NCI-H82 treated with DMSO at 0.1 percent for 48 hours (cell line): ENCODE data around the gene NOX3.
"Not testable (repeated sequence)": the region's sequence is repeated elsewhere in the genome, so short reads cannot be mapped to it uniquely, and the experiment has no call there.

Source experiments
- DNase-seq: peaks from one replicate; lab custom pipeline; 2025; ENCODE audit not compliant: unreplicated experiment; lab: John Stamatoyannopoulos, UW

The NOX3 gene, protein sequence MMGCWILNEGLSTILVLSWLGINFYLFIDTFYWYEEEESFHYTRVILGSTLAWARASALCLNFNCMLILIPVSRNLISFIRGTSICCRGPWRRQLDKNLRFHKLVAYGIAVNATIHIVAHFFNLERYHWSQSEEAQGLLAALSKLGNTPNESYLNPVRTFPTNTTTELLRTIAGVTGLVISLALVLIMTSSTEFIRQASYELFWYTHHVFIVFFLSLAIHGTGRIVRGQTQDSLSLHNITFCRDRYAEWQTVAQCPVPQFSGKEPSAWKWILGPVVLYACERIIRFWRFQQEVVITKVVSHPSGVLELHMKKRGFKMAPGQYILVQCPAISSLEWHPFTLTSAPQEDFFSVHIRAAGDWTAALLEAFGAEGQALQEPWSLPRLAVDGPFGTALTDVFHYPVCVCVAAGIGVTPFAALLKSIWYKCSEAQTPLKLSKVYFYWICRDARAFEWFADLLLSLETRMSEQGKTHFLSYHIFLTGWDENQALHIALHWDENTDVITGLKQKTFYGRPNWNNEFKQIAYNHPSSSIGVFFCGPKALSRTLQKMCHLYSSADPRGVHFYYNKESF

DNA sequence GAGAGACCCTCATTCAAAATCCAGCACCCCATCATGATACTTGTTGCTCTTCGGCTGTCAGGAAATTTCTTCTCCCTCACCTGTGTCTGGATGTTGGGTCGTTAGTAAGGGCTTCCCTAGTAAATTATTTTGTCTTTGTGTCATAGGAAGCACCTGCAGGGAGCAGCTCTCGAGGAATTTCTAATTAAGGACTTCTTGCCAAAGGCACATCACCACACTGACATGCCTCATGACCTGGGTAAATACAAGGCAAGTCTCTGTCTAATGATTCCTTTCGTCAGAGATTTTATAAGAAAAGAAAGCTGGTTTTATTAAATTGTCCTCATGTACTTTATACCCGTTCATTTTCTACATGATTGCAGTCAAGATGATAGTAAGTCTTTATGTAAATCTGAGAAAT lies at the start of gene NOX3:
Gene NOX3 (minus strand): TSS at position 74 of the 400 bp plus-strand sequence. CDS start 39 bp downstream, at position 35.
- no peak for DNase-seq

DNA sequence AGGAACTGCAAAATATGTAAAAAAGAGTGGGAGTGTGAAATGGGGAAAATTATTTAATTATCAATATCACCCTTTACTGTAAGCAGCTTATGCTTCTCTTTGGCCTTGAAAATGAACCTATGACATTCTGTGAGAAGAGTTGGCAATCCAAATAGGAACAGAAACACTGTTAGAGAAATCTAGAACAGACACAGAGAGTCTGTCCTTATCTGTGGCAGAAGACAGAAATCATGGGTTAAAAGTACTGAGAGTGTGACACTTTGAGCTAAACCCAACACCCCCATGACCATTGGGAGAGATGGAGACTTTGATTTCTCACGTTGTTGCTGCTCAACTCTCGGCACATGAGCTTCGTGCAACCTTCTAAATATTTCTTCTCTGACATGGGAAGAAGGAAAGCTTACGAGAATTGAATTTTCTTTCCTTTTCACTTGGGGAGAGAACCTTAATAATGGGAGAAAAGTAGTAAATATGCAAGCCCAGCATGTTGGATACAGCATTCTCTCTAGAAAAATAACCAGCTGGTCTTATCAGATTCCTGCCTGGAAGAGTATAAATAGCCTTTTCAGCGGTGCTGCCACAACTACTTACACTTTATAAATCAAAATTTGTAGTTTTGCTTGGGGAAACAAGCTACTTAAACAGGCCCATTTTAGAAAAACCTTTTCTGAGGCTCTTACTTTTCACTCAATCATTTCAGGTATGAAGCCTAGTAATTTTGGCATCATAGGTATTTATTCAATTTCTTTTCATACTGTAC lies 49.4 kb upstream of the NOX3 start:
- DNase-seq = no peak

DNA sequence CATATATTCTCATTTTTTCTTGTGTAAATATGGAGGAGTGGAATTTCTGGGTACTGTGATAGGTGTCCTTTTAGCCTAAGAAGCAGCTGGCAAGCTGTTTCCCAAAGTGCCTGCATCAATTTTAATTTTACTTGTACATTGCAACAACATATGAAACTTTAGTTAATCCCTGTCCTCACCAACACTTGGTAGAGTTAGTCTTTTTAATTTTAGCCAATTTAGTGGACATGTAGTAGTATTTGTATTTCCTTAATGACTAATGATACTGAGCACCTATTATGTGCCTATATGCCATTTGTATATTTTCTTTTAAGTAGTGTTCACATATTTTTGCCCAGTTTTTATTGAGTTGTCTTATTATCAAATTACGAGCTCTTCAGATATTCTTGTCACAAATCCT lies 46.8 kb upstream of the NOX3 start:
- no peak for DNase-seq

DNA sequence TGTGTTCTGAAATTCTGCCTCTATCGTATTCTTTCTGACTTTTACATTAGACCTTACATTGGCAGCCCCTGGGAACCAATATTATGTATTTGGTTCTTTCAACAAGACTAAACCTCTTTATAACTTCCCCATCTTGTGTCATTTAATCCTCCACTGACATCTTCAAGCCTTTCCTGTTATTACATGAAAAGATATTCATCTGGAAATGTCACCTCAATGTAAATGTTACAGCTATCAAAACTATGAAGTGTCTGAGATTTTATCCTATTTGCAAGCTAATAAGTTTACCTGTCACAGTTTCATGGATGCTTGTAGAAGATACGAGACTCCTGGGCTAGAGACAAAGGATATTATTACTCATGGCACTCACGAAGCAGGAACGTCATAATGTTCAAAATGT lies 43.9 kb upstream of the NOX3 start:
- no peak for DNase-seq

DNA sequence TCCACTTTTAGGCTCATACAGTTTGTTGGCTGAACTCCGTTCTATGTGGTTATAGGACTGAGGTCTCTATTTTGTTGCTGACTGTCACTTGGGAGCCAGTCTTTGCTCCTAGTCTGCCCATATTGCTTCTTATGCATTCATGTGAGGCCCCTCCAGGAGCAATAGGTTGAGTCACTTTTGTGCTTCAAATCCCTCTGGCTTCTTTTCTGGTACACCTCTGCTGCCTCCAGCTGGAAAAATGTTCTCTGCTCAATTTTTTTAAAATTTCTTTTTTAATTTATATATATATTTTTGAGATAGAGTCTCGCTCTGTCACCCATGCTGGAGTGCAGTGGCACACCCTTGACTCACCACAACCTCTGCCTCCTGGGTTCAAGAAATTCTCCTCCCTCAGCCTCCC lies 42.7 kb upstream of the NOX3 start:
- no peak for DNase-seq

DNA sequence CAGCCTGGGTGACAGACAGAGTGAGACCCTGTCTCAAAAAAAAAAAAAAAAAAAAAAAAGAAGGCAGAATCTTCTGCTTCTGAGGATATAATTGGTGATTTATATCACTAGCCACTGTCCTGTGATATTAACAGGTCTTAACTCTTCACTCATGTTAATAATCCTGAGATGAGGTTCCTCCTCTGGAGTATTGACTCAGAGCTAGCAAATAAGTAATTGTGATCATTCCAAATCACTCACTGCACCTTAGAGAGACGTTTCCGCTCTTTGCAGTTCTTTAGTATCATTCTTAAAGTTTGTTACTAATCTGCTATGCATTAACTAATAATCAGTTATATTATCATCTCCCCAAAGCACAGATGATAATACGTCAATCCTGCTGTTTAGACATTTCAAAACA lies 41.6 kb upstream of the NOX3 start:
- no peak for DNase-seq

DNA sequence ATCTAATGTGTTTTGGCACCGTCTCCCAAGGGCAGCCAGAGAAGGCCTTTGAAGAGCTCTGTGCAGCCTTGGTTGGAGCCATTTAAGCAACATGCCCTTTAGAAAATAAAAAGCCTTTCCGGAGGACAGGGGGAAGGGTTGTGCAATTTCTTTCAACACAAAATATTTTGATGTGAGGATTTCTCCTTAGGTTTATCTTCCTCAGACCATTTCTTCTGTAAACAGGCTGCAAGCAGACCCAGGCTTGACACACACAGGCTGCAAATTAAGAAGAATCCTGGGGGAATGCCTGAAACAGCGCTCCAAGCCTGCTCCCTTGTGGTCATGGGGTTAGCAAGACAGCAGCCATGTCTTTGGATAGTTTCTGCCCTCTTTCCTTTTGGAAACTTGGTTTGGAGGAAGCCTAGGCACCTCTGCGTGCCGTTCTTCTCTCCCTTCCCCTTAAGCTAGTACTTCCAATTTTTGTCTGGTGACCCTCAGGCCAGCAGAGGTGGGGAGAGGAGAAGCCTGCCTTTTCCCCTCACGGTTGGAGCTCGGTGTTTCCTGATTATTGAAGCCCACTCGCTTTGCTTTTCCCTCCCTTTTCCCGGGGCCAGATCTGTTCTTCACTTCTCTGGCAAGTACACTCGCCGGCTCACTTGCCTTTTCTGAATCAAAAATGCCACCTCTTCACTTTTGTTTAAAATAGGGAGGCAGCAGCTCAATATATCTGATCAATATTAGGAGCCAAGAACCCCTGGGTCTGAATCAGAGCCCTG lies 39.6 kb upstream of the NOX3 start:
- DNase-seq = no peak

DNA sequence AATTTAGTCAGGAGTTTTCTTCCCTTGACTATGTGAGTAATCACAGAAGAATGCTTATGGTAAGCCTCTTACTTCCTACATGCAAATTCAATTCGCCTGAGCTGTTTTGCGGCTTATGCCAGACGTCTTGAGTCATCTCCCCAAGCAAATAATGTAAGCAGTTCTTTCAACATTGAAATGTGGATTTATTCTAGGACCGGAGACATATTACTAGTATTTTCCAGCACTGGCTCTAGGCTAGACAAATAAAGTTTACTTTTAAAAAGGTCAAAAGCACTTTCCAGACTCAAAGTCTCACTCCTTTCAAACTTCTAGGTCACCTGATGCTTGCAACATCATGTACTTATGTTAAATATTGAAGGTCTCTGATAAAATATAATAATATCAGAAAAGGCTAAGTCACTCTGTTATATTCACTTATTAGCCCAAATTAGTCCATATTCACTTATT lies 38.1 kb upstream of the NOX3 start:
- DNase-seq = no peak

DNA sequence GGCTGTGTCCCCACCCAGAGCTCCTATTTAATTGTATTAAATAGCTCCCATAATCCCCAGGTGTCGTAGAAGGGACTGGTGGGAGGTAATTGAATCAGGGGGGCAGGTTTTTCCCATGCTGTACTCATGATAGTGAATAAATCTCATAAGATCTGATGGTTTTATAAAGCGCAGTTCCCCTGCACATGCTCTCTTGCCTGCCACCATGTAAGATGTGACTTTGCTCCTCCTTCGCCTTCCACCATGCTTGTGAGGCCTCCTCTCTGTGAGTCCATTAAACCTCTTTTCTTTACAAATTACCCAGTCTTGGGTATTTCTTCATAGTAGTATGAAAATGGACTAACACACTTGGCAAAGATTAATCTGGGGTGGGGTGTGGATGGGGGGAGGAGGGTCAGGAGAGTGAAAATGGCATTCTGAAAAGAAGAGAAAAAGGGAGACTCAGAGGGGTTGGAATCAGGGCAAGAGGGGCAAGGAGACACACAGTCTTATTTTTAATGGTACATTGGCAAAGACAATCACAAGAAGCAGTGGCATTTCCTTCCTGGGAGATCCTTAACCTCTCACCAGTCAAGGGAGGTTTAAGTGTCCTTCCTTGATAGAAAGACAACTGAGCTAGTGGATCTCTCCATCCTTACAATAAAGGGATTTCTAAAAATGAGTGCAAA lies 37.5 kb upstream of the NOX3 start:
- DNase-seq = no peak

DNA sequence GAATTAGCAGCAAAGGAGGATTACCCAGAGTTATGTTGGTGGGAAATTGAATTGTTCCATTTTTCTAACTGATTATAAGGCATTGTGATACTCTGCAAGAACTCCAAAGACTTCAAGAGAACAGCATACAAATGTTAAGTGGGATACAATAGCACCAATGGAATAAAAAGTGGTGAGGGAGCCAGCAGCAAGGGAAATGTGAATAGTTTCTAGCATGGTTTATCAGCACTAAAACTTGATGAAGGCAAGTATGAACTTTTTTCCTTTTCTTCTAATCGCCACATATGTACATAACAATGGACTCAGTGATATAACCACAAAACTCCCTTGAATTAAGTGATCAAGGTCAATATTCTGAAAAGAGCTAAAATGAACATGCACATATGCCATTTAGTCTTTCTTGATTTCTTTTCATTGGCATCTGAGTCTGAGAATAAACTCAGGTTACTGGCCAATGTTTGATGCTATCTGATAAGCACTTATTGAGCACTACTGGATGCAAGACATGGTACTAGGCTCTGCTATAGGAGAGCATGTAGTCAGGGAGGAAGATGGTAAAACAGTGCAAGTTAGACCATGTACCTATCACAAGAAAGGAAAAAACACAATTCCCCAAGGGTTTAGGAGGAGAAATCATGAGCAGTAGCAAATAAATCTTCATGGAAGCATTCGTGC lies 36.6 kb upstream of the NOX3 start:
- no peak for DNase-seq

DNA sequence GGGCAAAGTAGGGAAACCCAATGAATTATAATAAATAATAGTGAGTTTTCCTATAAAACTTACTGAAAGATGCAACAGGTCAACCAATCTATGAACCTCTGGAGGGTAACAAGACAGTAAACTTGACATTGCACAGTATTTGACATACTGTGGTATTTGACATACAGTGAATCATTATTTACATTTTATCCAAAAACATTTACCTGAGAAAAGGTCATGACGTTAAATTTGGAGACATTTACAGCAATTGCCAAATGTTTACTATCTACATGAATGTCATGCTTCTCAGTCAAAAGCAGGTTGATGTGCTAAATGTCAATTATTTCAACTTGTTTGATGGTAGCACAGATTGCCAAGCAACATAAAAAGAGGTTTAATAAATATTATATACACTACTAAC lies 35.8 kb upstream of the NOX3 start:
- DNase-seq = no peak

DNA sequence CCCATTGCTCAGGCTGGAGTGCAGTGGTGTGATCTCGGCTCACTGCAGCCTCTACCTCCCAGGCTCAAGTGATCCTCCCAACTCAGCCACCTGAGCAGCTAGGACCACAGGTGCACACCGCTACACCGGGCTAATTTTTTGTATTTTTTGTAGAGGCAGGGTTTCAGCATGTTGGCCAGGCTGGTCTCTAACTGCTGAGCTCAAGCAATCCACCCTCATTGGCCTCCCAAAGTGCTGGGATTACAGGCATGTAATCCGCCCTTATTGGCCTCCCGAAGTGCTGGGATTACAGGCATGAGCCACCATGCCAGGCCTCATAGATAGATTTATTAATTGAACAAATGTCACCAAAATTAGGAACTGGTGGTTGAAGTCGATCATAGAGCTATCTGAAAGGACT lies 32.6 kb upstream of the NOX3 start:
- not testable (repeated sequence) for DNase-seq

DNA sequence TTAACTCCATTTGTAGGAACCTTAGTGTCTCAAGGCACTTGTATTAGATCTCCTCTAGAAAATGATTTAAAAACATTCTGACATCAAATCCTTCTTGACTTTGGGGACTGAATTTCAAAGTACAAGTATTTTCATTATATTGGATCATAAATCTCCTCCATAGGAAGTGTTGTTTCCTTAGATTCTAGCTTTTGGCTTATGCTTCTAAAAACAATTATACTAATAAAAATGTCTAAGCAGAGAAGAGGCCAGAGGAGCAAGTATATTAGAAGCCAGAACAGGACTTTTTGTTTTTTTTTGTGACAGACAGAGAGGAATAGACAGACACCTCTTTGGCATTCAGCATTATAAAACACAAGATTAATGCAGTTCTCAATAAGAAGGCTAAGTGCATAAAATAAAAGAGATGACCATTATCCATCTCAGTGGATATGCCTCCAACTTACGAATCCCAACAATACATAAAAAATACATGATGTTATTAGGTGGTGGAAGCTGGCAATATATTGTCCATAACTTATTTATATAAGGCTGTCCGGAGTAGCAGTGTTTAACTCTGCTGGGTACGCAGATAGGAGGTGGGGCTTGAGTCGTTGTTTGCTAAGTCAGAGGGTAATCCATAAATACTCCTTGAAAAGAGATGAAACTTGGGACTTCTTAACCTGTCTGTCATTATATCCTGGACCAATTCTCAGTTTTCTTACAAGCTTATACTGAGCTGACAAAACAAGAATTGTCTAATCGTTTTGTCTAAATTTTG lies 31.9 kb upstream of the NOX3 start:
- DNase-seq = no peak

DNA sequence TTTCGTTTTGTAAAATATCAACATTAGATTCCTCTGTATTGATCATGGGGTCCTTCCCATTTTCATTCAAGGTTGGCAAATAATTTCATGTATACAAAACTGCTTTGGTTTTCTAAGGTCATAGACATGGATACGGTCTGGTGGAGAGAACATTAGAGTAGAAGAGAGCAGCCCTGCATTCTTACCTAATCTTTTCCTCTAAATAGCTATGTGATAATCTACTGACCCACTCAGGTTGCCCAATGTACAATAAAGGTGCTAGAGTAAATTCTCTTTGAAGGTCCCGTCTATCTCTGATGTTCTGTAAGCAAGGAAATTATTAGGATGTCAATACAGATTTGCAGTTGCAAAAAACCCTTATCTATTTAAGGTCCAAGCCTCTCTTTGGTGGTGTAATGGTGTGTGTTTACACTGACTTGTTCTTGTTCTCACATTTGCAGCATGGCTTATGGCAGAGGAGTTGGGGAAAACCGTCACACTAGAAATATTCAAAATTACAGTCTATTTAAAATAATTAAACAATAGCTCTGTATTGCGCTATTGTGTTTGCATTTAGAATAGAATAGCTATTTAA lies 31.2 kb upstream of the NOX3 start:
- DNase-seq = no peak

DNA sequence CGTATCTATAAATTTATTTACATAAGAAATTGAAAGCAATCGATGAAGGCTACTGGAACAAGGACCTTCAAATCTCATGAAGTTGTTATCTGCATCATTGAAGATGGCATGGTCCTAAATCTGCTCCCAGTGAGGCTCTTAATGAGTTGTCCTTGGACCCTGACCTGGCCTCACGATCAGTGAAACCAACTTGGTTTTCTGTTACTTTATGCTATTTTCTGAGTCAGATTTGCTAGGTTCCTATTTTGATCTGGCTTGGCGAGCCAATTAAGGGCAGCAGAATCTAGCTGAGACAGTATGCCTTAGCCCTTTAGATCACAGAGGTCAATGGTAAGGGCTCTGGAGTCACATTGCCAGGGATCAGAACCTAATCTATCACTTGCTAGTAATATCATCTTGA lies 30.1 kb upstream of the NOX3 start:
- no peak for DNase-seq

DNA sequence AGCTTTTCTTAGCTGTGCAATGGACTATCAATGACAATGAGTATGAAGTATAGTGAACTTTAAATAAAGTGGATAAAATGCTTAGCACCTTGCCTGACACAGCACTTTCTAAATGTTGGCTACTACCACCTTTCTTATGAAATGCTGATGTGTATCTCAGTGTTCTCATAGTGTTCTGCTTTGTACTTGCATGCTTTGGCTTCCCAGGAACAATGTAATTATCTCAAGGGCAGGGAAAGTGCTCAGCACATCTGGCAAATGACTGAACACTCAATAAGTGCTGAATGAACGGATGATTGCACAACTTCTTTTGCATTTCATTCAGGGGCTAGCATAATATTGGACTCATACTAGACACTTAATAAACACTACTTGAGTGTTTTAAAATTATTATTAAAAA lies 28.2 kb upstream of the NOX3 start:
- no peak for DNase-seq

DNA sequence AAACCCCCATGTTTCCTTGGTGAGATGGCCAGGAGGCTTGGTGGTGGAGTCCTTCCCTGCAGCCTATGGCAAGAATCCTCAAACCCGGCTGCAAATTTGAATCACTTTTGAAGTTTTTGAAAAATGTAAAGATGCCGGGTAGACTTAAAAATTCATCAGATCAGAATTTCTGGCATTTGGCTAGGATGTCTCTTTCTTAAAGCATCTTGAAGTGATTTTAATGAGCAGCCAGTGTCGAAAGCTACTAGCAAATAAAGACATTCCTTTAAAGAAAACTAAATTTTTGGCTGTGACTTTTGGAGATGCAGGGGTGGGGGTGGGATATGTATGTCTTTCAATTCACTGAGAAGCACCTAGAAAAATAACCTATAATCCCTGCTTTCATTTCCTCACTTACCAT lies 25.6 kb upstream of the NOX3 start:
- no peak for DNase-seq

DNA sequence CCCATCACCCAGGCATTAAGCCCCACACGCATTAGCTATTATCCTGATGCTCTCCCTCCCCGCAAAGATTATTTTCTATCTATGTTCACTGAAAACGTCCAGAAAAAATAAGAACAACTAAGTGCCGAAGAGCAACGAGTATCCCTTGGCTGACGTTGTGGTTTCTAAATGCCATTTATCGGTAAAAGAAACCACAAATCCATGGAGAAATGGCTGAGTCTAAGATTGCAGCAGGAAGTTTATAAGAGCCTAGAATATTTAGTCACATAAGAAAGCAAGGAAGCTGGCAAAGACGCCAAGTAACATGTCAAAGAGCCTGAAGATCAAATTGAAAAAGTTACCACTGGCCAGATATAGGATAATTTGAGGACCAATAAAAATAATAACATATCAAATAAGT lies 18.1 kb upstream of the NOX3 start:
- DNase-seq = no peak

DNA sequence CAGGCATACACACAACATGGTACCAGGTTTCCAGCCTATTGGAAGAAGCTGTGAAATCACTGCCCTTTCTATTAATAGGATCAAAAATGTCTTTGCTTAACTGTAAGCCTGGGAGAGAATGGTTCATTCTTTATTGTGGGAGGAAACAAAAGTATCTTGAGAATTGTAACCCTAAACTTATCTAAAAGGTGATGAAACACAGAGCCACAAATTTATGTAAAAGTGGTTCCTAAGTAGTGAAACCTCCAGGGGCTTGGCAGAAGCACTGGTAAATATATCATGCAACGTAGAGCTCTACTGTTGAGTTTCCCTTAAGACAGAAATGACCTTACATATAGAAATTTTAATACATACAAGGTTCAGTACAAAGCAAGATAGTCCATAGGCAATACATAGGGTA lies 17.2 kb upstream of the NOX3 start:
- no peak for DNase-seq
